Peyer's patch (tissue), 4 donors: Measurements from ENCODE around the gene TULP4.

ENCODE experiments used
- CTCF ChIP-seq, 6 experiments: fragments of 450-650 bp in 4 of 6; fragments of 200-600 bp in 2 of 6; sonication (generic) in 1 of 6; IDR thresholded peaks; one replicate each; pipeline ENCODE4 v1.5.1; 2017 to 2019; ENCODE audit warnings: antibody characterized with exemption in 6 of 6, mild to moderate bottlenecking in 3 of 6, moderate library complexity in 1 of 6
- POLR2A ChIP-seq, 2 donors: fragments of 450-650 bp; IDR thresholded peaks; one replicate each; pipeline ENCODE4 v1.5.1; 2017; ENCODE audit warnings: antibody characterized with exemption in 2 of 2, mild to moderate bottlenecking in 2 of 2, moderate library complexity in 2 of 2

DNA sequence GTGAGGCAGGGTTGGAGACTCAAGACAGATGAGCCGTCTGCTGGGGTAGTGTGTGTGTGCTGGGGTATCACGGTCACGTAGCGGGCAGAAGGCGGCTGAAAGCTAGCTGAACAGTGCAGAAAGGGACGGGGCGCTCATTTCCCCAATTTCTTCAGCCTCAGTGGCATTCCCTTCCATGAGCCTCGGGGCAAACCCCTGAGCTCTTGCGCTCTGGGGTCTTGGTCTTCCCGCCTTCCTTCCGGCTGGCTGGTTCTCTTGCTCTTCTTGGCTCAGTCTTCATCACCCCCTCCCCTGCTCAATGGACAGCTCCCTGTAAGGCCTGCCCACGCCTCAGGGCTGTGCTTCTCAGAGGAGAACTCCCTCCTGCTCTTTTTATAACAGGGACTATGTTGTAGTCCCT, 232.2 kb downstream of the TULP4 start:
- TF ChIP-seq CTCF (IDR thresholded peaks at IDR 0.05) (no peak), POLR2A (IDR thresholded peaks at IDR 0.05) (no peak)
